C4-2B (cell line): Measurements from ENCODE around the gene LOXL1.

Experiments
- CTCF ChIP-seq: fragments of 450-650 bp; conservative IDR thresholded peaks from 2 replicates; pipeline ENCODE4 v1.5.1; 2017; ENCODE audit warnings: mild to moderate bottlenecking
- ZFX ChIP-seq: fragments of 450-650 bp; IDR thresholded peaks from 2 replicates; pipeline ENCODE4 v1.6.1; 2017

- TF ChIP-seq CTCF (no peak), ZFX (no peak)
Measured at GRCh38 chr15:73927003-73927475, 777 bp downstream of the LOXL1 start.
